Thyroid gland (tissue), 4 donors: ENCODE results near the gene CKLF.

Experiments used
- POLR2A ChIP-seq, 2 donors: fragments of 450-650 bp; IDR thresholded peaks; one replicate each; pipeline ENCODE4 v1.6.1; 2017; ENCODE audit warnings: antibody characterized with exemption in 2 of 2, mild to moderate bottlenecking in 2 of 2, moderate library complexity in 1 of 2
- TF ChIP-seq, protein P1 (sequence below), 6 experiments: fragments of 200-600 bp in 3 of 6; fragments of 450-650 bp in 3 of 6; sonication (generic) in 3 of 6; IDR thresholded peaks; one replicate each; pipeline ENCODE4 v1.5.1; 2016 to 2019; ENCODE audit warnings: antibody characterized with exemption in 6 of 6, mild to moderate bottlenecking in 2 of 6, inconsistent platforms in 1 of 6, moderate library complexity in 1 of 6

DNA sequence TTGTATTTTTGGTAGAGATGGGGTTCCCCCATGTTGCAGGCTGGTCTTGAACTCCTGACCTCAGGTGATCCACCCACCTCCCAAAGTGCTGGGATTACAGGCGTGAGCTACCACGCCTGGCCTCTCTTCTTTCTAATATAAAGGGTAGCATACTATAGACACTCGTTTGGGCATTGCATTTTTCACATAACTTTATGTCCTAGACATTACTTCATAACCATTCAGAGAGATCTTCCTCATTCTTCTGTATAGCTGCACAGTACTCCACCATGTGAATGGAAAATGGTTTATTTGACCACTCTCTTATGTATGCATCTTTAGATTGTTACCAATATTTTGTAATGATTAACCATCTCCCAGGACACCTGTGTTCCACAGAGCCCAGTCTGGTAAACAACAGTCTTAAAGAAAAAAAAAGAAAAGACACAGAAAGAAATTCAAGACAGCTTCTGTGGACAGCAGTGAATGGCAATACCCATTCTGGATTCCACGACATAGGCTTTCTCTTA is 44.6 kb upstream of the CKLF start:
- TF ChIP-seq, protein P1, sequence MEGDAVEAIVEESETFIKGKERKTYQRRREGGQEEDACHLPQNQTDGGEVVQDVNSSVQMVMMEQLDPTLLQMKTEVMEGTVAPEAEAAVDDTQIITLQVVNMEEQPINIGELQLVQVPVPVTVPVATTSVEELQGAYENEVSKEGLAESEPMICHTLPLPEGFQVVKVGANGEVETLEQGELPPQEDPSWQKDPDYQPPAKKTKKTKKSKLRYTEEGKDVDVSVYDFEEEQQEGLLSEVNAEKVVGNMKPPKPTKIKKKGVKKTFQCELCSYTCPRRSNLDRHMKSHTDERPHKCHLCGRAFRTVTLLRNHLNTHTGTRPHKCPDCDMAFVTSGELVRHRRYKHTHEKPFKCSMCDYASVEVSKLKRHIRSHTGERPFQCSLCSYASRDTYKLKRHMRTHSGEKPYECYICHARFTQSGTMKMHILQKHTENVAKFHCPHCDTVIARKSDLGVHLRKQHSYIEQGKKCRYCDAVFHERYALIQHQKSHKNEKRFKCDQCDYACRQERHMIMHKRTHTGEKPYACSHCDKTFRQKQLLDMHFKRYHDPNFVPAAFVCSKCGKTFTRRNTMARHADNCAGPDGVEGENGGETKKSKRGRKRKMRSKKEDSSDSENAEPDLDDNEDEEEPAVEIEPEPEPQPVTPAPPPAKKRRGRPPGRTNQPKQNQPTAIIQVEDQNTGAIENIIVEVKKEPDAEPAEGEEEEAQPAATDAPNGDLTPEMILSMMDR (IDR thresholded peaks at IDR 0.05): no peak
- no peak for TF ChIP-seq POLR2A (IDR thresholded peaks at IDR 0.05)
